K562 (cell line): ENCODE data around the gene LINS1. TPM values are rescaled to one million over a fixed set of nuclear protein-coding genes. Genes with fewer than 3 reads are reported as not detected.
A peak's percentile ranks its signal among the peaks of the same experiment; 100 is the strongest.

Experiments used
- ATAC-seq: fragments of 200-7000 bp; cut with Tn5 transposase; 3 replicates; pipeline ENCODE4 v1.9.1; 2020; ENCODE audit warnings: moderate library complexity
- BruUV-seq: library from RNA; stranded (reverse); fragments of 400-500 nt; replicated peaks from 2 replicates; lab custom pipeline; 2021; lab: Mats Ljungman, UMichigan
- CTCF ChIA-PET: fragments of 300-600 bp; formaldehyde crosslinking; extraction: SDS; loops from one replicate; lab custom pipeline; 2021; ENCODE audit warnings: low intra/inter-chr PET ratio; lab: Yijun Ruan, JAX
- POLR2A ChIA-PET: fragments of 300-600, 350-650 bp; sonication (Branson Sonifier 250); formaldehyde crosslinking; extraction: SDS; loops from one replicate; lab custom pipeline; 2021; ENCODE audit warnings: antibody characterized with exemption, inconsistent platforms; lab: Yijun Ruan, JAX
- DNase-seq, 4 experiments: peaks; one replicate each; pipeline versions ENCODE4 v3.0.0 to v3.0.0-alpha.2; 2011 to 2018; ENCODE audit warnings: low spot score in 3 of 4, mixed read lengths in 3 of 4; ENCODE audit errors: extremely low read depth in 1 of 4
- FAIRE-seq: peaks from 2 replicates; lab custom pipeline; 2011; peaks lifted over from hg19 to GRCh38; lab: Jason Lieb, UNC
- H2AFZ ChIP-seq: 2 replicates; pipeline ENCODE4 v1.6.0; 2011; ENCODE audit warnings: low read depth, low read length, control low read depth, inconsistent platforms
- H3K27ac ChIP-seq: fragments of 200-600 bp; 3 replicates; pipeline ENCODE4 v1.8.0; 2011; ENCODE audit warnings: low read depth, mild to moderate bottlenecking, control low read depth, inconsistent platforms, low read length, moderate library complexity, mixed read lengths; ENCODE audit errors: extremely low read depth
- H3K27me3 ChIP-seq, 2 experiments: fragments of 300-600 bp in 1 of 2; 2 replicates in 1 of 2; 3 replicates in 1 of 2; pipeline versions ENCODE4 v1.6.0 to v1.8.0; 2011; ENCODE audit warnings: inconsistent platforms in 2 of 2, low read length in 2 of 2, mild to moderate bottlenecking in 1 of 2, mixed read lengths in 1 of 2, moderate library complexity in 1 of 2; ENCODE audit not compliant: control insufficient read depth in 2 of 2, insufficient read depth in 2 of 2
- H3K36me3 ChIP-seq: fragments of 300-600 bp; 3 replicates; pipeline ENCODE4 v1.8.0; 2011; ENCODE audit warnings: mild to moderate bottlenecking, low read length, inconsistent platforms; ENCODE audit not compliant: control insufficient read depth, insufficient read depth
- H3K4me1 ChIP-seq, 2 experiments: fragments of 200-600 bp in 1 of 2; replicated peaks in 1 of 2; 2 replicates in 1 of 2; 3 replicates in 1 of 2; pipeline versions ENCODE4 v1.5.1 to v1.8.0; 2011; ENCODE audit warnings: inconsistent platforms in 2 of 2, low read length in 2 of 2, mild to moderate bottlenecking in 1 of 2, mixed read lengths in 1 of 2, moderate library complexity in 1 of 2; ENCODE audit not compliant: control insufficient read depth in 2 of 2, insufficient read depth in 2 of 2
- H3K4me2 ChIP-seq: 2 replicates; pipeline ENCODE4 v1.6.1; 2011; ENCODE audit warnings: low read length, control low read depth, inconsistent platforms, mixed read lengths; ENCODE audit not compliant: insufficient read depth
- H3K4me3 ChIP-seq: fragments of 200-600 bp; sonication (generic), shearing (Covaris generic); 2 replicates; pipeline ENCODE4 v1.5.1; 2016; ENCODE audit warnings: control low read depth, inconsistent platforms
- H3K79me2 ChIP-seq: fragments of 200-600 bp; 3 replicates; pipeline ENCODE4 v1.8.0; 2011; ENCODE audit warnings: low read length, inconsistent platforms; ENCODE audit not compliant: control insufficient read depth, insufficient read depth
- H3K9ac ChIP-seq, 2 experiments: 2 replicates each; pipeline versions ENCODE4 v1.6.0 to v1.6.1; 2011; ENCODE audit warnings: low read depth in 2 of 2, low read length in 2 of 2, control low read depth in 1 of 2, inconsistent platforms in 1 of 2, mild to moderate bottlenecking in 1 of 2, mixed read lengths in 1 of 2; ENCODE audit not compliant: insufficient read depth in 1 of 2
- H3K9me1 ChIP-seq: one replicate; pipeline ENCODE4 v1.6.0; 2011; ENCODE audit warnings: inconsistent platforms, mild to moderate bottlenecking, low read length, moderate library complexity; ENCODE audit not compliant: control insufficient read depth, insufficient read depth
- H3K9me3 ChIP-seq: replicated peaks from 2 replicates; pipeline ENCODE4 v1.5.1; 2011; ENCODE audit warnings: low read depth, low read length, inconsistent platforms; ENCODE audit not compliant: control insufficient read depth, insufficient read depth
- H4K20me1 ChIP-seq: replicated peaks from 2 replicates; pipeline ENCODE4 v1.6.1; 2011; ENCODE audit warnings: low read length, inconsistent platforms, mixed read lengths; ENCODE audit not compliant: control insufficient read depth, insufficient read depth
- BCOR ChIP-seq: fragments of 450-650 bp; IDR thresholded peaks from 2 replicates; pipeline ENCODE4 v1.6.1; 2016
- RBM25 ChIP-seq: fragments of 200-400 bp; formaldehyde crosslinking; IDR thresholded peaks from 2 replicates; pipeline ENCODE4 v1.6.1; 2018; ENCODE audit warnings: low read length, low read depth, moderate library complexity; ENCODE audit not compliant: severe bottlenecking
- ZNF318 ChIP-seq, 2 experiments: fragments of 450-650 bp; IDR thresholded peaks; 2 replicates each; pipeline ENCODE4 v1.6.1; 2016; ENCODE audit warnings: mild to moderate bottlenecking in 2 of 2, borderline replicate concordance in 1 of 2, low read depth in 1 of 2, moderate library complexity in 1 of 2
- WGBS: fragments of 100-300 bp; shearing (Covaris generic); methylation state at CpG from one replicate; pipeline ENCODE4 v1.1.6; 2016; ENCODE audit warnings: low coverage, mixed read lengths; ENCODE audit not compliant: insufficient coverage; ENCODE audit errors: missing lambda C conversion rate; 5-methylcytosine and 5-hydroxymethylcytosine counted together
- in situ Hi-C: fragments of 300-500 bp; cut with MboI; formaldehyde crosslinking; loops from 4 replicates; pipeline ENCODE4 v1.15.0; 2018; ENCODE audit warnings: inconsistent platforms, mixed read lengths
- intact Hi-C: fragments of 100-400 bp; cut with micrococcal nuclease; formaldehyde crosslinking; loops from 2 replicates; pipeline ENCODE4 v1.14.2; 2022
- polyA plus RNA-seq, 8 experiments: library from polyadenylated mRNA; depleted of rRNA in 4 of 8; stranded (reverse) in 5 of 8; unstranded in 3 of 8; fragments of >200 nt; fragmentation: Nextera tagmentation in 2 of 8; fragmentation: Illumina TruSeq in 1 of 8; extraction: Ambion mirVana in 2 of 8; extraction: Trizol in 1 of 8; gene quantifications; 2 replicates each; pipeline versions ENCODE4 v1.2.1 to v1.2.3, GENCODE V29; 2011 to 2014; ENCODE audit warnings: inconsistent platforms in 1 of 8, missing spikeins in 1 of 8
- total RNA-seq, 7 experiments: library from RNA; depleted of rRNA in 6 of 7; stranded (reverse); fragments of >200 nt in 6 of 7; fragmentation: Illumina TruSeq in 2 of 7; extraction: Trizol in 2 of 7; gene quantifications; 2 replicates each; pipeline versions ENCODE4 v1.2.1 to v1.2.3, GENCODE V29; 2011 to 2021; ENCODE audit warnings: low replicate concordance in 1 of 7
- TF ChIP-seq, protein P1 (sequence below), 3 experiments: fragments of 200-800 bp in 1 of 3; sonication (Bioruptor generic) in 1 of 3; sonication (generic) in 1 of 3; formaldehyde crosslinking in 1 of 3; IDR thresholded peaks; 2 replicates each; pipeline versions ENCODE4 v1.6.1 to v1.8.0; 2016 to 2022; ENCODE audit warnings: mild to moderate bottlenecking in 2 of 3, missing compliant biosample characterization in 2 of 3, missing genetic modification characterization in 2 of 3, missing genetic modification reagents in 1 of 3
- TF ChIP-seq, protein P2 (sequence below): sonication (generic); formaldehyde crosslinking; IDR thresholded peaks from 2 replicates; pipeline ENCODE4 v1.8.0; 2023; ENCODE audit warnings: mild to moderate bottlenecking, missing genetic modification reagents

Gene LINS1
- total and polyA plus RNA-seq, 9 of the 15 experiments (the other 6 are each of a cell fraction or from before 2014, with no cell fraction given): 15.4 to 31.4 (median 24.6) TPM

- no peak for TF ChIP-seq ZNF318 (IDR thresholded peaks at IDR 0.05; ENCODE audit: borderline replicate concordance in 1 of 2, low read depth in 1 of 2)
Measured at GRCh38 chr15:100595964-100596363, 6.0 kb downstream of the LINS1 start (continued).

DNA sequence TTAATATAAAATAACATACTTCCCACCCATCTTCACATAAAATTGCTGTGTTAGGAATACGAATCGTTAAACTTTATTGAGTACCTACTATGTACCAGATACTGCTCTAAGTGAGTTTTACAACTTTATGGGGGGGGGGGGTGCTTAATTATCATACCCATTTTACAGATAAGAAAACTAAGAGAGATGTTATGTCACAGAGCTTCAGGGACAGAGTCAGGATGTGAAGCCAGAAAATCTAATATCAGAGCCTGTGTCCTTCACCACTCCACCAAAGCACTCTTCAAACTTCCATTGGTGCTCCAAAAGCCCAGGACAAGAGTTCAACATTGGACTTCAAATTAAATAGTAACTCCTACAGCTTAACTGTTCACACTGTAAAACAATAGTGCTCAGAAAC lies 8.6 kb downstream of the LINS1 start:
- no peak for FAIRE-seq
- Histone ChIP-seq H3K27ac (no peak overlapping the region), H3K4me2 (no peak overlapping the region), H3K9ac (no peak overlapping the region), H3K36me3 (peaks cover 25% of the 10 kb centered on the region; the same call in 2 of the 3 replicates), H3K79me2 (peaks cover 98% of the 10 kb centered on the region), H2AFZ (no peak overlapping the region), H3K4me3 (no peak overlapping the region), H4K20me1 (no peaks in the 10 kb centered on the region), H3K9me3 (no peaks in the 10 kb centered on the region), H3K27me3 (no peaks in the 10 kb centered on the region), H3K4me1 (peaks cover 4 to 30% of the 10 kb centered on the region in 2 experiments), H3K9me1 (no peaks in the 10 kb centered on the region)
- POLR2A ChIA-PET: no interaction called here
- DNase-seq: no peak
- intact Hi-C loops: no loop called here
- TF ChIP-seq BCOR (peak; percentile 54; the same call in 1 of the 2 replicates), RBM25 (peak; percentile 93)
- TF ChIP-seq, protein P1, sequence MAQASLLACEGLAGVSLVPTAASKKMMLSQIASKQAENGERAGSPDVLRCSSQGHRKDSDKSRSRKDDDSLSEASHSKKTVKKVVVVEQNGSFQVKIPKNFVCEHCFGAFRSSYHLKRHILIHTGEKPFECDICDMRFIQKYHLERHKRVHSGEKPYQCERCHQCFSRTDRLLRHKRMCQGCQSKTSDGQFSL (CRISPR knock-in tag; IDR thresholded peaks at IDR 0.05): peak; percentile 59
- TF ChIP-seq, protein P1 (tag; IDR thresholded peaks at IDR 0.05): no peak; a peak in 1 of 4 replicates
- TF ChIP-seq, protein P2, sequence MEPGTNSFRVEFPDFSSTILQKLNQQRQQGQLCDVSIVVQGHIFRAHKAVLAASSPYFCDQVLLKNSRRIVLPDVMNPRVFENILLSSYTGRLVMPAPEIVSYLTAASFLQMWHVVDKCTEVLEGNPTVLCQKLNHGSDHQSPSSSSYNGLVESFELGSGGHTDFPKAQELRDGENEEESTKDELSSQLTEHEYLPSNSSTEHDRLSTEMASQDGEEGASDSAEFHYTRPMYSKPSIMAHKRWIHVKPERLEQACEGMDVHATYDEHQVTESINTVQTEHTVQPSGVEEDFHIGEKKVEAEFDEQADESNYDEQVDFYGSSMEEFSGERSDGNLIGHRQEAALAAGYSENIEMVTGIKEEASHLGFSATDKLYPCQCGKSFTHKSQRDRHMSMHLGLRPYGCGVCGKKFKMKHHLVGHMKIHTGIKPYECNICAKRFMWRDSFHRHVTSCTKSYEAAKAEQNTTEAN: no peak
- ATAC-seq: no peak
- WGBS: 93% methylated on average over 2 of the region's 2 CpGs
- CTCF ChIA-PET: no interaction called here
- in situ Hi-C loops: no loop called here
- no TSS peak for BruUV-seq
